GM19468 (cell line): ENCODE data around the gene SPSB4.

ENCODE experiments used
- ATAC-seq: cut with Tn5 transposase; IDR thresholded peaks from one replicate; pipeline ENCODE4 v1.9.1; 2021; ENCODE audit warnings: mild to moderate bottlenecking, moderate library complexity, moderate number of reproducible peaks; ENCODE audit not compliant: unreplicated experiment; ENCODE audit errors: extremely low read depth

The SPSB4 gene

DNA sequence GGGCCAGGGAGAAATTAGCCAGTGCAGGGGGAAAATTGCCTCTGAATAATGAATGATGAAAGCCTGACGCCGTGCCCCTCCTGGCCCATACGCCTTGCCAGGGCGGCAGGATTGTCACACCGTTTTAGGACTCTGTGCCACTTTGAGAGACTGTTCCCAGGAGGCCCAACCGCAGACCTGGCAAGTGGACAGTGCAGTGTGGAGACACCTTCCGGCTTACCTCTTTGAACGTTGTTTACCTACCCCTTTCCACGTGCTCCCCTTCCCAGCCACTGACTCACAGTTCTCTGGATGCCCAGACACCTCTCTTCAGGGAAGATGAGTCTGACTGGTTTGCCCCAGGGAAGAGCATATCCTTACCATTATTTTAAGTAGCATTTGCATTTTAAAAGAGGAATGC is 96.5 kb downstream of the SPSB4 start:
- ATAC-seq, result no peak

GRCh38 chr3:141148169-141148568 is 97.0 kb downstream of the SPSB4 start:
- ATAC-seq, result no peak

GRCh38 chr3:141148770-141149169 is 97.6 kb downstream of the SPSB4 start:
- no peak for ATAC-seq

- ATAC-seq, result no peak
Measured at GRCh38 chr3:141150081-141150830, 99.1 kb downstream of the SPSB4 start.

- ATAC-seq, result no peak
Measured at GRCh38 chr3:141150931-141151330, 99.8 kb downstream of the SPSB4 start.

DNA sequence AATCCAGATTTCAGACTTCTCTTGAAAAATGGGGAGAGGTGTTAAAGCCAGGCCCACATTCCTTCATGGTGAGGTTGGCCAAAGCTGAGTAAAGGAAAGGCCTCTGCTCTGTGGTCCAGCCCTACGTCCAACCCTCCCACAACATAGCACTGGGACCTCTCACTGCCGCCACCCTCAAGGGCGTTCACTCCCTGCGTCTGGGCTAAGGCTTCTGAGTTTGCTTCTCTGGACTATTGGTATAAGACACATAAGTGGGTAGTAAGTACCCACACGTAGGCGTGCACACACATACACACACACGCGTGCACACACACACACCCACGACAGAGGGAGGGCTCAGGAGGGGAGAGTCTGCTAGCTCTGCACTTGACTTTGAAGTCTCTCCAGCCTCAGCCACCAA is 100.3 kb downstream of the SPSB4 start:
- no peak for ATAC-seq

- ATAC-seq, result no peak
Measured at GRCh38 chr3:141152130-141152529, 101.0 kb downstream of the SPSB4 start.

- ATAC-seq, result no peak
Measured at GRCh38 chr3:141152801-141153678, 101.9 kb downstream of the SPSB4 start.

- no peak for ATAC-seq
Measured at GRCh38 chr3:141153679-141153966, 102.5 kb downstream of the SPSB4 start.

GRCh38 chr3:141164852-141165251 is 113.7 kb downstream of the SPSB4 start:
- no peak for ATAC-seq

GRCh38 chr3:141167681-141168080 is 116.5 kb downstream of the SPSB4 start:
- no peak for ATAC-seq

- no peak for ATAC-seq
Measured at GRCh38 chr3:141170678-141171295, 119.6 kb downstream of the SPSB4 start.

GRCh38 chr3:141174674-141175073 is 123.5 kb downstream of the SPSB4 start:
- no peak for ATAC-seq

DNA sequence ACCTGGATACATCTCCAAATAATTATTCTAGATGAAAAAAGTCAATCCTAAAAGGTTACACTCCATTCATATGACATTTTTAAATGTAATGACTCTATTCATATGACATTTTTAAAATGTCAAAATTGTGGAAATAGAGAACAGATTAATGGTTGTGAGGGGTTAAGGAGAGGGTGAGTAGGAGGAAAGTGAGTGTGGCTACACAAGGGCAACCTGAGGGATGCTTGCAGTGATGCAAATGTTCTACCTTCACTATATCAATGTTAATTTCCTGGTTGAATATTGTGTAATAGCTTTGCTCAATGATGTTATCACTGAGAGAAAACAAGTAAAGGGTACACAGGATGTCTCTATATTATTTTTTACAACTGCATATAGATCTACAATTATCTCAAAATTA is 125.6 kb downstream of the SPSB4 start:
- no peak for ATAC-seq

- no peak for ATAC-seq
Measured at GRCh38 chr3:141178026-141178425, 126.9 kb downstream of the SPSB4 start.

GRCh38 chr3:141178551-141178950 is 127.4 kb downstream of the SPSB4 start:
- no peak for ATAC-seq

GRCh38 chr3:141179983-141180382 is 128.8 kb downstream of the SPSB4 start:
- no peak for ATAC-seq

- no peak for ATAC-seq
Measured at GRCh38 chr3:141181196-141181595, 130.0 kb downstream of the SPSB4 start.

DNA sequence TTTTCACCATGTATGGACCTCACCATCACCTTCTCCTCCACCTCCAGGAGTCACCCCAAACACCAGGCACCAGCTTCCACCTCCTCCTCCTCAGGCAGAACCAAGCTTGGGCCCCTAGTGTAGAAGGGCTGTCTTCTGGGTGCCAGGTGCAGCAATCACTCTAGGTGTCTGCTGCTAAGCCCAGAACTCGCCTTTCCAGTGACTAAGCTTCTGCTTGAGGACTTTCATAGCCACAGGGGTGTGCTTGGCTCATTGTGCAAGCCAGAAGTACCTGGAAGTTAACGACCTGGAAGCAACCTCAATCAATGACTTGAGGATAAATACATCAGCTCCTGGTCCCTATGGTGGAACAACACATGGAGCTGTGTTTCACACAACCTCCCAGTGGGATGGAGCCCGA is 130.7 kb downstream of the SPSB4 start:
- ATAC-seq, result no peak

DNA sequence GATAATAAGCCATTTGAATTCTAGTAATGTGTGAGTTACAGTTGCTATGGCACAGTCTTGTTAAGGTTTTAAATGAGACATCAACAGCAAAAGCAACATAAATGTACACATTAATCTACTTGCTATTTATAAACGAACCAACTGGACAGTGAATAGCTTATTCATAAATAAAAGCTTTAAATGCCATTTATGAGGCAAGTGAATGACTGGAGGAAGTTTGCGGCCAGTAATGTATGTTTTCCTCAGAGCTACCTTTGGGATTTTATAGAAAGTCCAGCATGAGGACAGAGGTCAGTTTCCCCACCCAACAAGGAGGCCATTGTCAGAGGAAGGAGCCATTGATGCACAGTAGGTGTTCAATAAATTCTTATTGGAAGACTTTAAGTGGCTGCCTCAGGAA is 132.5 kb downstream of the SPSB4 start:
- no peak for ATAC-seq

- no peak for ATAC-seq
Measured at GRCh38 chr3:141184430-141184829, 133.3 kb downstream of the SPSB4 start.
